Upper lobe of right lung (tissue), 1 donor: ENCODE results near the gene PARD3B. TPM values are rescaled to one million over a fixed set of nuclear protein-coding genes. Genes with fewer than 3 reads are reported as not detected.

ENCODE experiments used
- ATAC-seq: fragments of 200-7000 bp; cut with Tn5 transposase; one replicate; pipeline ENCODE4 v1.9.1; 2020; ENCODE audit warnings: mild to moderate bottlenecking, moderate library complexity
- DNase-seq: peaks from one replicate; pipeline ENCODE4 v3.0.0-alpha.2; 2020
- H3K27ac ChIP-seq: fragments of 200-600 bp; one replicate; pipeline ENCODE4 v1.8.0; 2022
- H3K27me3 ChIP-seq: fragments of 200-600 bp; one replicate; pipeline ENCODE4 v1.8.0; 2022; ENCODE audit warnings: mild to moderate bottlenecking
- H3K36me3 ChIP-seq: fragments of 200-600 bp; one replicate; pipeline ENCODE4 v1.8.0; 2022
- H3K4me1 ChIP-seq: fragments of 200-600 bp; one replicate; pipeline ENCODE4 v1.8.0; 2022
- H3K4me3 ChIP-seq: fragments of 200-600 bp; one replicate; pipeline ENCODE4 v1.8.0; 2022; ENCODE audit warnings: mild to moderate bottlenecking
- H3K9me3 ChIP-seq: fragments of 200-600 bp; one replicate; pipeline ENCODE4 v1.8.0; 2022
- intact Hi-C: fragments of 100-400 bp; cut with DNase I; formaldehyde crosslinking; loops from one replicate; pipeline ENCODE4 v1.11.0; 2022
- total RNA-seq: library from RNA; stranded (reverse); fragmentation: NEBNext Ultra II Directional; extraction: Animal tissue kit (Norgen Biotek cat#: 25700); gene quantifications from one replicate; pipeline ENCODE4 v1.2.1, GENCODE V29; 2021
- TF ChIP-seq, protein P1 (sequence below): fragments of 200-600 bp; IDR thresholded peaks from one replicate; pipeline ENCODE4 v1.8.0; 2022; ENCODE audit warnings: antibody characterized with exemption
- donor health status: DM: no; HTN: yes; CAD: no; lungs with severe emphysema.

The PARD3B gene
- total RNA-seq, 1 donor from 2014 or later = 32.5 TPM

DNA sequence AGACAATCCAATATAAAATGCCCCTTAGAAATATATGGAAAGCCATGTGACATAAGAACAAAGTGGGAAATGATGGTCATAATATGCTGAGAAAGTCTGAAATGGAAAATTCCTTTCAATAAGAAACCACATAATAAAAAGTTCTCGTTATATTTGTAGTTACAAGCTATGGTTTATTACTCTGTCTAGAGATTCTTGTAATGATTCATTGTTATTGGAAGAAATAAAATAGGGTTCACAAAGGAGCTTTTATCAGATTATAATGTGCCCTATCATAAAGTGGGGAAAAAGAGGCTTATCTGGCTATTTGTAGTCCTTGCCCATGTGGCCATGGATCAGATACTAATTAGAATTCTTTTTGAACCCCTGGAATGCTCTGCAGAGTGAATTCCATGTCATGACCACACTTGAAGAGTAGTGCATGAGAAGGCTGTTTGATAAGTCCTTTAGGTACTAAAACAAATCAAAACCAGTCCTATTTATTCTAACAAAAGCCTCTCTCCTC, 716.3 kb downstream of the PARD3B start:
- no peak for ATAC-seq
- Histone ChIP-seq H3K36me3 (no peaks in the 10 kb centered on the region), H3K4me1 (no peaks in the 10 kb centered on the region), H3K27me3 (no peaks in the 10 kb centered on the region), H3K9me3 (no peaks in the 10 kb centered on the region), H3K4me3 (no peak overlapping the region), H3K27ac (no peak overlapping the region)
- intact Hi-C loops = no loop called here
- DNase-seq = no peak
- TF ChIP-seq, protein P1, sequence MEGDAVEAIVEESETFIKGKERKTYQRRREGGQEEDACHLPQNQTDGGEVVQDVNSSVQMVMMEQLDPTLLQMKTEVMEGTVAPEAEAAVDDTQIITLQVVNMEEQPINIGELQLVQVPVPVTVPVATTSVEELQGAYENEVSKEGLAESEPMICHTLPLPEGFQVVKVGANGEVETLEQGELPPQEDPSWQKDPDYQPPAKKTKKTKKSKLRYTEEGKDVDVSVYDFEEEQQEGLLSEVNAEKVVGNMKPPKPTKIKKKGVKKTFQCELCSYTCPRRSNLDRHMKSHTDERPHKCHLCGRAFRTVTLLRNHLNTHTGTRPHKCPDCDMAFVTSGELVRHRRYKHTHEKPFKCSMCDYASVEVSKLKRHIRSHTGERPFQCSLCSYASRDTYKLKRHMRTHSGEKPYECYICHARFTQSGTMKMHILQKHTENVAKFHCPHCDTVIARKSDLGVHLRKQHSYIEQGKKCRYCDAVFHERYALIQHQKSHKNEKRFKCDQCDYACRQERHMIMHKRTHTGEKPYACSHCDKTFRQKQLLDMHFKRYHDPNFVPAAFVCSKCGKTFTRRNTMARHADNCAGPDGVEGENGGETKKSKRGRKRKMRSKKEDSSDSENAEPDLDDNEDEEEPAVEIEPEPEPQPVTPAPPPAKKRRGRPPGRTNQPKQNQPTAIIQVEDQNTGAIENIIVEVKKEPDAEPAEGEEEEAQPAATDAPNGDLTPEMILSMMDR = no peak

DNA sequence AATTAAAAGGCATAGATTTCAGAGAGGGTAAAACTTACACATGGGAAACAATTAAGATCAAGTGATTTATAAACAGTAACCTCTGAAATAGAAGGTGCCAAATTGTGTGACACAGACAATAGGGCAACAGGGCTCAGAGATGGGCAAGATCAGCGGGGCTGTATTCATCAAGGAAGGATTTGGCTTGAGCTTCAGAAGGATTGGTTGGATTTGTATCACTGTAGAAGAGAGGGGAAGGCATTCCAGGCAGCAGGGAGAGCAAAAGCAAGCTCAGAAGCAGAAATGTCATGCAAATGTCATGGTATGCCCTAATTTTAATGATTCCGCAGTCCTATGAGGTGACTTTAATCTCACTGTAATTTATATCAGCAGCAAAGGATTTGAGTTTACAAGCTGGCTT, 722.0 kb downstream of the PARD3B start:
- no peaks in the 10 kb centered on the region for H3K27me3 ChIP-seq
- DNase-seq = no peak
- intact Hi-C loops = no loop called here
- H3K36me3 ChIP-seq = no peaks in the 10 kb centered on the region
- TF ChIP-seq, protein P1 = no peak
- H3K4me3 ChIP-seq = no peak overlapping the region
- ATAC-seq = no peak
- H3K4me1 ChIP-seq = no peaks in the 10 kb centered on the region
- H3K9me3 ChIP-seq = no peaks in the 10 kb centered on the region
- H3K27ac ChIP-seq = no peak overlapping the region

DNA sequence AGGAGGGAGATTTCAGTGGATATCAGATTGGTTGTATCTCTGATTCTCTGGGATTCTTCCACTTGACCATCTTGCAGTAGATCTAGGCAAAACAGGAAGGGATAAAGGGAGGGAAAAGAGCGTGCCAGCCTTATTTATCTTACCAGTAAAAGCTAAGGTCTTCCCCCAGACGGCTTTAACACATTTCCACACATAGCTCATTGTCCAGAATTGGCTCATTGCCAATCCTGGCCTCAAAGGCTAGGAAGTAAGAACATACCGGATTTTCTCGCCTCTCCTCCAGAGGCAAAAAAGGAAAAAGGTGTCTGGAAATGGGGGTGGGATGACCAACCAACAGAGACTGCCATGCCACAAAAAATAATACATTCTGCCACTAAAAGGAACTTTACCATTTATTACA, 725.4 kb downstream of the PARD3B start:
- Histone ChIP-seq H3K27me3 (no peaks in the 10 kb centered on the region), H3K36me3 (no peaks in the 10 kb centered on the region), H3K4me3 (no peak overlapping the region), H3K9me3 (no peaks in the 10 kb centered on the region), H3K4me1 (no peaks in the 10 kb centered on the region), H3K27ac (no peak overlapping the region)
- TF ChIP-seq, protein P1 = no peak
- DNase-seq = no peak
- intact Hi-C loops = no loop called here
- ATAC-seq = no peak

DNA sequence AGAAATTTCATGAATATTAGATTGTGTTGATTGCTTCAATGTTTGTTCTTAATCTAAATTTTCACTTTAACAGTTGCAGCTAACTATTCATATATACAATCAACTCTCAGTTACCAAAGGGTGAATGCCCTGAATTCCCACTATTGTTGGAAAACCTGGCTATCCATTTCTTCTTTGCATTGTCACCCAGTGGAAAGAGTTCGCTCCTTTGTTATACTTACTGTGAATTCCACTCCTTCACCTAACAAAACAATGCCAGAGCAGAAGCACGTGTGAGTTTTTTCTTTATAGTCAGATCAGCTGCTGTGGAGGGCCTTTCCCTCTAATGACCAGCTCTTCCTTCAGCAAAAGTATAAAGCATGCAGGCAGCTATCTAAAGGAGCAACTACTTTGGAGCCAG, 727.9 kb downstream of the PARD3B start:
- no peaks in the 10 kb centered on the region for H3K27me3 ChIP-seq
- DNase-seq = no peak
- TF ChIP-seq, protein P1 = no peak
- H3K27ac ChIP-seq = no peak overlapping the region
- H3K36me3 ChIP-seq = no peaks in the 10 kb centered on the region
- no peak for ATAC-seq
- no peaks in the 10 kb centered on the region for H3K9me3 ChIP-seq
- intact Hi-C loops = no loop called here
- no peaks in the 10 kb centered on the region for H3K4me1 ChIP-seq
- no peak overlapping the region for H3K4me3 ChIP-seq

DNA sequence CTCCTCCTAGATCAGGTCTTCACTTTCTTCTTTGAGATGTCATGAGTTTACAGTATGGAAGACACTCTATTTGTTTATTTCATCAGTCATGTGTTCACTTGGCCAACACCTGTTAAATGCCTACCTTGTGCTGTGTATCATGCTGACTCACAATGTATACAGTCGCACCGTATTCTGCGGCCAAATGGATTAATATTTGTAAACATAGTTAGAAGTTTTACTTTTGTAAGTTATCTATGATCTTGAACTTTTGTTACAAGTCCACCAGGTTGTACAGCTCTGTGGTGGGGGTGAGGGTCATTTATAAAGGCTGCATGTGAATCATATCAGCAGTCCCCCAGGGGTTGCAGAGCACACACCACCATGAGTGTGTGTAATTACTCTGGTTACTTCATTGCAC, 728.4 kb downstream of the PARD3B start:
- DNase-seq = no peak
- intact Hi-C loops = no loop called here
- H3K9me3 ChIP-seq = no peaks in the 10 kb centered on the region

More for the DNA sequence above, 728.4 kb downstream of the PARD3B start:
- Histone ChIP-seq H3K4me1 (no peaks in the 10 kb centered on the region), H3K27ac (no peak overlapping the region), H3K4me3 (no peak overlapping the region), H3K36me3 (no peaks in the 10 kb centered on the region), H3K27me3 (no peaks in the 10 kb centered on the region)
- TF ChIP-seq, protein P1 = no peak
- no peak for ATAC-seq
